ENCODE measurements around the gene ASTN2. TPM values are rescaled to one million over a fixed set of nuclear protein-coding genes. Genes with fewer than 3 reads are reported as not detected.

The ASTN2 gene
- polyA plus RNA-seq, 1 experiment = 12.8 TPM

- no peak overlapping the region for H3K4me3 ChIP-seq (ENCODE audit: low read depth, low read length)
- ChIA-PET CTCF (interaction anchor here (1.0 kb wide), 1 partner anchor 801 kb away, joined by 3 read pairs; no protein-coding TSS in a partner anchor), POLR2A (no interaction called here)
- TF ChIP-seq CTCF (IDR thresholded peaks at IDR 0.05; ENCODE audit: insufficient read depth, low read depth, low read length) = no peak
- no peak for DNase-seq (ENCODE audit: low read depth)
- no peaks in the 10 kb centered on the region for H3K27me3 ChIP-seq (ENCODE audit: control insufficient read depth, insufficient read depth, low read length)
- H3K36me3 ChIP-seq (ENCODE audit: control insufficient read depth, insufficient read depth, low read length) = peaks cover 29% of the 10 kb centered on the region
Observed at GRCh38 chr9:116395699-116396037, 1019.2 kb downstream of the ASTN2 start.

GRCh38 chr9:116394894-116395698, 1019.8 kb downstream of the ASTN2 start:
- no peak for TF ChIP-seq CTCF (IDR thresholded peaks at IDR 0.05; ENCODE audit: insufficient read depth, low read depth, low read length)
- Histone ChIP-seq H3K36me3 (ENCODE audit: control insufficient read depth, insufficient read depth, low read length) (peaks cover 30% of the 10 kb centered on the region), H3K27me3 (ENCODE audit: control insufficient read depth, insufficient read depth, low read length) (no peaks in the 10 kb centered on the region), H3K4me3 (ENCODE audit: low read depth, low read length) (no peak overlapping the region)
- ChIA-PET POLR2A (no interaction called here), CTCF (no interaction called here)
- DNase-seq (ENCODE audit: low read depth) = no peak

GRCh38 chr9:116394070-116394469, 1020.8 kb downstream of the ASTN2 start:
- ChIA-PET POLR2A (no interaction called here), CTCF (no interaction called here)
- Histone ChIP-seq H3K4me3 (ENCODE audit: low read depth, low read length) (no peak overlapping the region), H3K36me3 (ENCODE audit: control insufficient read depth, insufficient read depth, low read length) (peaks cover 33% of the 10 kb centered on the region), H3K27me3 (ENCODE audit: control insufficient read depth, insufficient read depth, low read length) (no peaks in the 10 kb centered on the region)
- TF ChIP-seq CTCF (IDR thresholded peaks at IDR 0.05; ENCODE audit: insufficient read depth, low read depth, low read length) = no peak
- DNase-seq (ENCODE audit: low read depth) = no peak

- DNase-seq (ENCODE audit: low read depth) = no peak
- CTCF ChIA-PET = interaction anchor here (0.9 to 1.2 kb wide), 2 partner anchors 10 kb away, joined by 3 to 4 read pairs; no protein-coding TSS in a partner anchor
- no peak for TF ChIP-seq CTCF (IDR thresholded peaks at IDR 0.05; ENCODE audit: insufficient read depth, low read depth, low read length)
- POLR2A ChIA-PET = no interaction called here
- H3K36me3 ChIP-seq (ENCODE audit: control insufficient read depth, insufficient read depth, low read length) = peaks cover 33% of the 10 kb centered on the region
- H3K4me3 ChIP-seq (ENCODE audit: low read depth, low read length) = no peak overlapping the region
- no peaks in the 10 kb centered on the region for H3K27me3 ChIP-seq (ENCODE audit: control insufficient read depth, insufficient read depth, low read length)
Observed at GRCh38 chr9:116393198-116393597, 1021.7 kb downstream of the ASTN2 start.

- H3K27me3 ChIP-seq (ENCODE audit: control insufficient read depth, insufficient read depth, low read length) = no peaks in the 10 kb centered on the region
- H3K36me3 ChIP-seq (ENCODE audit: control insufficient read depth, insufficient read depth, low read length) = peaks cover 27% of the 10 kb centered on the region
- H3K4me3 ChIP-seq (ENCODE audit: low read depth, low read length) = no peak overlapping the region
- no peak for TF ChIP-seq CTCF (IDR thresholded peaks at IDR 0.05; ENCODE audit: insufficient read depth, low read depth, low read length)
- ChIA-PET POLR2A (interaction anchor here (0.6 kb wide), 1 partner anchor 676 kb away, joined by 3 read pairs; no protein-coding TSS in a partner anchor), CTCF (interaction anchor here (1.4 kb wide), 1 partner anchor 509 kb away, joined by 5 read pairs; no protein-coding TSS in a partner anchor)
- DNase-seq (ENCODE audit: low read depth) = peak; percentile 17
Observed at GRCh38 chr9:116391306-116391900, 1023.5 kb downstream of the ASTN2 start.
